Mesenteric fat pad (tissue), 1 donor: ENCODE data around the gene DCDC2C. TPM values are rescaled to one million over a fixed set of nuclear protein-coding genes. Genes with fewer than 3 reads are reported as not detected.

ENCODE experiments used
- DNase-seq: peaks from one replicate; pipeline ENCODE4 v3.0.0-alpha.2; 2020; ENCODE audit warnings: low spot score
- total RNA-seq: library from RNA; stranded (reverse); fragmentation: NEBNext Ultra II Directional; extraction: Animal tissue kit (Norgen Biotek cat#: 25700); gene quantifications from one replicate; pipeline ENCODE4 v1.2.1, GENCODE V29; 2021
- donor health status: DM: yes; HTN: yes; CAD: no.

DCDC2C gene
- total RNA-seq, 1 donor from 2014 or later = not detected

DNA sequence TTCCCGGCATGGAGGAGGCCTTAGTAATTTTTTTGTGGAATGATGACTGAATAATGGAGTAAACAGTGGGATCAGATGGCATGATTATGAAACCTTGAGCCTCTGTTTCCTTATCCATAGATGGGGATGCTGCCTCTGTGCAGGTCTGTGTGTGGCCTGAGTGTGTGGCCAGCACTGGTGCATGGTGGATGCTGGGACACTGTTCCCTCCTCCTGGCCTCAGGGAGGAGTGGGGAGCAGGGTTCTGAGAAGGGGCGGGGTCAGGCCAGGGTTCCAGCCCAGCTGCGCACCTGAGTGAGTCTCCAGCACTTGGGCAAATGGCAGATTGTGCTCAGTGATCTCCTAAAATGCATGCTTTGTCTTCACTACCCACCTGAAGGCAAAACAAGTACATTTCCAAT is 66.4 kb downstream of the DCDC2C start:
- DNase-seq = no peak

DNA sequence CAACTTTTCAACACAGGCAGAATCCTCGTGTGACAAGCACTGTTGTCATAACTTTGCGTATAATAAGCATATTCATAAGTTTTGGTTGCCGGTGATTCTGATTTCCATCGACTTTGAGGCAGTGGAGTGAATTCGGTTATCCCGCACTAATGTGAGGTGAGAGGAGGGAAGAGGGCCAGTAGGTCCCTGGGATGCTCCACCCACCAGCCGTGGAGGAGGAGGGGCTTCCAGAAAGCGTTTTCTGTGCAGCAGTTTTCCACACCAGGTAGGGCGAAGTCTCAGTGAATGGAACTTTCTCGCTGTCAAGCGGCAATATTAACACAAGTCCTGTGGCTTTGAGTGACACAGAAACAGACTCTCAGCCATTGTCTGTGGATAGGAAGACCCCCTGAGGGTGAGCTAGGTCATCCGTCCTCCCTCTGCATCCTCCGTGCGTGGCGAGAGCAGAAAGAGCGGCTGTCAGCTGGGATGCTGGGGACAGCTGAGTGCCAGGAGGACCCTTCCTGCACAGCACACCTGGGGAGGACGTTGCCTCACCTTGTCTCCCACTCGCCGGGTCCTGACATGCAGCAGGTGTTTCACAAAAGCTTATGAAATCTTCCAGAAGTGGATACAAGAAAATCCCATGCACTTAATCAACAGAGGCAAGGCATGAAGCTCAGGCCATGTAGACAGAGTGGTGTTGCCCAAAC is 67.5 kb downstream of the DCDC2C start:
- no peak for DNase-seq

- DNase-seq = no peak
These were observed 68.2 kb downstream of the DCDC2C start for GRCh38 chr2:3771576-3771975.

- no peak for DNase-seq
These were observed 71.0 kb downstream of the DCDC2C start for GRCh38 chr2:3774336-3774735.

- DNase-seq = no peak
These were observed 72.9 kb downstream of the DCDC2C start for GRCh38 chr2:3776311-3776710.

DNA sequence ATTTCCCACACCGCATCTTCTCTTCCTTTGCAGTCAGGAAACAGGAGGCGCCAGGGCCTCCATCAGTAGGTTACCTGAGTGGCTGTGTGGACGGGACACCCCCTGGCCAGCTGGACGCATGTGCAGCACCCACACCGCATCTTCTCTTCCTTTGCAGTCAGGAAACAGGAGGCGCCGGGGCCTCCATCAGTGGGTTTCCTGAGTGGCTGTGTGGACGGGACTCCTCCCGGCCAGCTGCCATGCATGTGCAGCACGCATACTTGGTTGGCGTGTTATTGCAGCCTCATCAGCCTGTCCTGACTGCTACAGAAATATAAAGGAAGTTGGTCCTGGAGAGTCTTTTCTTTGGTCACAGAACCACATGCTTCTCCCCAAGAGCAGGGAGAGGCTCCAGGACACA is 74.6 kb downstream of the DCDC2C start:
- no peak for DNase-seq

DNA sequence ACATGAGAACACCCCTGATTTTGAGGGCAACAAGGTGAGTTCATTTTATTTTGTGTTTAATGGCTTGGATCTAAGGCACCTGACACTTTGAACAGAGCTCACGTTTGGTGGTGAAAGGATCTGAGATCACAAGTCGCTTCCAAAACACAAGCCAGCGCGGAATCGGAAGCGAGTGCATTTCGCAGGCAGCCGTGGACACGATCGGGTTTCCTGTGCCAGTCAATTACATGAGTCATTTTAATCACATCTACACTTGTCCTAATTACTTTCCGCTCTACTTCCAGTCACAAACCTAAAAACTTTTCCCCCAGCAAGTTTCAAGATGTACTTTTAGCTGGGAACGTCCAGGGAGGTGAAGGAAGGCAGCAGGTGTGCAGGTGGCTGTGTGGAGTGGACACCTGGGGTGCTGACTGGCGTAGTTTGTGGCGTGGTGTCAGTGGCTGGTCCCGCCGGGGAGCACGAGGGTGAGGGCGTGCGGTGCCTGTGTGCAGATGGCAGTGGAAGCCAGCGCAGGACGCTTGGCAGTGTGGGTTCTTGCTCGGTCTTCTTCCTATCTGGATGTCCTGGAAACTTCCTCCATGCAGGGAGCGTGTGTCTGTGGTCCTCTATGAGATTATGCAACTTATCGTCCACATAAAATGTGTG is 75.6 kb downstream of the DCDC2C start:
- no peak for DNase-seq

DNA sequence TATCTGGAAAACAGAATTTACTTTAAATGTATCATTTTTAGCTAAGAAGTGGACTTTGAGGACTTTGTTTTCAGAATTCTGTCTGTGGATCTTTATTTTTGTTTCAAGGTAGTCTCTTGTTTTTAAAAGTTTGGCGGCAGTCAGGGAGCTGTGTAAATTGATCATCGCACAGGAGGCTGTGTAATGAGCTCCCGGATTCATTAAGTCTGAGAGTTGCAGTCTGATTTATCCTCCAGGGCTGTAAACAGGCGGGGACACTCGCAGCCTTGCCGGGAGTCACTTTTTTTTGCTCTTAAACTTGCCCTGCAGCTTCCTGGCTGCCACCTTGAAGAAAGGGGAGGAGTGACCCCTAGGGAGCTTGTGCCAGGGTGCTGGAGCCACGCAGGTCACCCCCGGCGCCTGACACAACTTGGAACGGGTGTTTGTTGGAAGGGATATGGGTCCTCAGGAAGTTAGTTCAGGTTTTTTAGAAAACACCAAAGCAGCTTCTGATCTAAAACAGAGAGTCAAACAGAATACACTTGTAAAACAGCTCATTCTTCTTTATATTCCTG is 76.2 kb downstream of the DCDC2C start:
- DNase-seq = no peak

DNA sequence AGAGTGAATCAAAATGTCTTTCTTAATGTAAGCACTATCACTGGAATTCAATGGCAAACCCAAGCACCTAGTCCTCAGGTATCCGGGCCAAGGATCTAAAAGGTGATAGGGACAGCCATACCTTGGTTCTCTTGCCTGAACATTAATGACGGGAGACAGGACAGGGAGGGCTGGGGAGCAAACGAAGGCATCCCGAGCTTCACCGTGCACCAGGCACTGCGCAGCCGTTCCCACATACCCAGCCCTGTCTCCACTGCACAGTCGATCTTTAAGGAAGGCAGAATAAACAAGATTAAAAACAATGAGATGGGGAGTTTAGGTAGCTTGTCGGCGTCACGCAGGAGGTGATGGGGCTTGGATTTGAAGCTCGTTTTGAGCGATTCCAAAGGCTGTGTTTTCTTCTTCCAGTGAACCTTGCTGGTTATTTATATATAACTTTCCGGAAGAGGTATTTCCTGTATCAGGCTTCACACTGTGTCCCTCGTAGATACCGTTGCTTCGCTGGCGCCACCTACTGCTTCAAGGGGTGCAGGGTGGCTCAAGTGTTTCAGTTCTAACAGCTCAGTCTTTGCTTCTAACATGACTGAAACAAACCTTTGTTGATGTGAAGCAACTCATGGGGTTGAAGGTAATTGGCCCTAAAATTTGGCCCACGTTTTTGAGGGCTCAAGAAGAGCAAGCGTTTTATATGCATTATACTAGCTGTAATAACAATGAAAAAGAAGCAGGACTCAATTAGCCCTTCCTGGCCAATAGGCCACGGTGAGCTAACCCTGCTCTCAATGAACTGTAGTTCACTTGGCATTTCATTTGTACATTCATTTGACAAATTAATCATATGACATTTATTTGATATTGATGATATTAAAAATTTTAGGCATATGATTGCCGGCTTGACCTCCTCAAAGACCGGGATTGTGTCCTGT is 77.4 kb downstream of the DCDC2C start:
- DNase-seq = no peak

- DNase-seq = no peak
These were observed 81.4 kb downstream of the DCDC2C start for GRCh38 chr2:3784731-3785130.

GRCh38 chr2:3785220-3785889 is 82.0 kb downstream of the DCDC2C start:
- no peak for DNase-seq

GRCh38 chr2:3785890-3786273 is 82.5 kb downstream of the DCDC2C start:
- no peak for DNase-seq

DNA sequence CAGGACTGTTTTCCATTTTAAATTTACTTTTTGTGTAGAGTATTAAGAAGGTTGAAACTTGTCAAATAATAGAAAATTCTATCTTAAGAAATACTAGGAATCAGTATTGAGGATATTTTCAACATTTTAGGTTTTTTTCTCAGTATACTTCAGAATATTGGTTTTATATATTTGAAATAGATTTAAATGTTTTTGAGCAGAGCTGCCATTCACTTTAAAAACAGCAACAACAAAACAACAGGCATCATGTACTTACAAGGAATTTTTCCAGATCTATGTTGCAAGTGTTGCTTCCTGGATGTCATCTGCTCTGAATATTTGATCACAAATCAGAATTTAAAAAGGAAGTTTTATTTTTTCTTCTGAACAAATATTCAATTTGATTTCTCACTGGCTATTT is 84.4 kb downstream of the DCDC2C start:
- no peak for DNase-seq

DNA sequence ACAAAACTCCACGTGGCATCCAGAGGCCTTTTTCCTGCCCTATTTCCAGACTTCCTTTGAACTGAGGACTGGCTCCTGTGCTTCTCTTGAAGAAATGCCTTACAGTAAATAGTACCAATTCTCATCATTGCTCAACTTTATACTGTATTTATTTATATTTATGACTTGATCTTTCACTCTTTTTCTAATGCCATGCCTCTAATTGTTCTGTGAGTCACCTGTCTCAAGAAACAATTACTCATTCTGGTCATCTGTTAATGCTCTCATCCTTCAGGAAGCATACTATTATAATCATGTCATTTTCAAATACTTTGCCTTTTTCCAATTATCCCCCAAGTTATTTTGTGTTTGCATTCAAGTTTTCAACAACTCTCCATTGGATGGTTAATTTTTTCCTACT is 85.9 kb downstream of the DCDC2C start:
- no peak for DNase-seq

GRCh38 chr2:3793249-3793648 is 89.9 kb downstream of the DCDC2C start:
- no peak for DNase-seq

DNA sequence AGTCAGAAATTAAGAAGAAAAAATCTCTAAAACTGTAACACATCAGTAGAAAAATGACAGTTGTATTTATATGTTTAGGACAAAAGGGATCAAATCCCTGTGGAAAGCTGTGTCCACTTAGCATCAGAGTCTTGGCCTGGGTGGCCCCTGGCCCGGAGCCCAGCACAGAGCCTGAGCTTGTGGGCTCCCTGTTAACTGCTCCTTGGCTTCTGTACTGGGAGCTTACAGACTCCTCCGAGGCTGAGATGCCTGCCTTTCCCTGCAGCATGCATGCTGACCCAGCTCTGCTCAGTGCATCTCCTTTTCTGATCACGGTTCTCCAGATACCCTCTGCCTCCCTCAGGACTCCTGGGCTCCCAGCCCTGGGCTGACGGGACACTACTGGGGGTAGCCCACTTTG is 98.1 kb downstream of the DCDC2C start:
- no peak for DNase-seq

- DNase-seq = no peak
These were observed 102.0 kb downstream of the DCDC2C start for GRCh38 chr2:3805201-3805939.

- no peak for DNase-seq
These were observed 102.8 kb downstream of the DCDC2C start for GRCh38 chr2:3806168-3806567.

GRCh38 chr2:3806730-3807129 is 103.4 kb downstream of the DCDC2C start:
- no peak for DNase-seq

GRCh38 chr2:3807853-3808252 is 104.5 kb downstream of the DCDC2C start:
- no peak for DNase-seq
